Mesothelial cell of epicardium (in vitro differentiated cells): ENCODE measurements around the gene CYTH3. TPM values are rescaled to one million over a fixed set of nuclear protein-coding genes. Genes with fewer than 3 reads are reported as not detected.

Source experiments
- DNase-seq, 2 experiments: peaks; one replicate each; pipeline ENCODE4 v3.0.0; 2021; ENCODE audit warnings: low spot score in 2 of 2; ENCODE audit not compliant: unreplicated experiment in 2 of 2
- H3K27ac Mint-ChIP-seq: 2 replicates; pipeline ENCODE4 v1.8.0; 2021; ENCODE audit warnings: mixed read lengths
- H3K27me3 Mint-ChIP-seq: 2 replicates; pipeline ENCODE4 v1.8.0; 2021; ENCODE audit warnings: low read depth, mixed read lengths
- H3K36me3 Mint-ChIP-seq: 2 replicates; pipeline ENCODE4 v1.8.0; 2021; ENCODE audit warnings: mixed read lengths
- H3K4me1 Mint-ChIP-seq: 2 replicates; pipeline ENCODE4 v1.8.0; 2021; ENCODE audit warnings: mixed read lengths
- H3K4me3 Mint-ChIP-seq: 2 replicates; pipeline ENCODE4 v1.8.0; 2021; ENCODE audit warnings: mild to moderate bottlenecking, moderate library complexity, mixed read lengths
- H3K9me3 Mint-ChIP-seq: 2 replicates; pipeline ENCODE4 v1.8.0; 2021; ENCODE audit warnings: mixed read lengths
- total RNA-seq: library from RNA; stranded (reverse); gene quantifications from 3 replicates; pipeline ENCODE4 v1.2.1, GENCODE V29; 2021
- TF ChIP-seq, protein P1 (sequence below): fragments of 200-600 bp; sonication (generic); IDR thresholded peaks from one replicate; pipeline ENCODE4 v1.5.0; 2021; ENCODE audit warnings: antibody characterized with exemption; ENCODE audit not compliant: unreplicated experiment

The CYTH3 gene
- total RNA-seq, 1 donor from 2014 or later, result 29.2 TPM

GRCh38 chr7:6157685-6158423 lies 114.6 kb downstream of the CYTH3 start:
- H3K27ac Mint-ChIP-seq, result no peak overlapping the region
- H3K4me3 Mint-ChIP-seq, result no peak overlapping the region
- no peak for DNase-seq
- no peaks in the 10 kb centered on the region for H3K9me3 Mint-ChIP-seq
- peaks cover 7% of the 10 kb centered on the region for H3K4me1 Mint-ChIP-seq
- peaks cover 27% of the 10 kb centered on the region for H3K36me3 Mint-ChIP-seq
- TF ChIP-seq, protein P1, sequence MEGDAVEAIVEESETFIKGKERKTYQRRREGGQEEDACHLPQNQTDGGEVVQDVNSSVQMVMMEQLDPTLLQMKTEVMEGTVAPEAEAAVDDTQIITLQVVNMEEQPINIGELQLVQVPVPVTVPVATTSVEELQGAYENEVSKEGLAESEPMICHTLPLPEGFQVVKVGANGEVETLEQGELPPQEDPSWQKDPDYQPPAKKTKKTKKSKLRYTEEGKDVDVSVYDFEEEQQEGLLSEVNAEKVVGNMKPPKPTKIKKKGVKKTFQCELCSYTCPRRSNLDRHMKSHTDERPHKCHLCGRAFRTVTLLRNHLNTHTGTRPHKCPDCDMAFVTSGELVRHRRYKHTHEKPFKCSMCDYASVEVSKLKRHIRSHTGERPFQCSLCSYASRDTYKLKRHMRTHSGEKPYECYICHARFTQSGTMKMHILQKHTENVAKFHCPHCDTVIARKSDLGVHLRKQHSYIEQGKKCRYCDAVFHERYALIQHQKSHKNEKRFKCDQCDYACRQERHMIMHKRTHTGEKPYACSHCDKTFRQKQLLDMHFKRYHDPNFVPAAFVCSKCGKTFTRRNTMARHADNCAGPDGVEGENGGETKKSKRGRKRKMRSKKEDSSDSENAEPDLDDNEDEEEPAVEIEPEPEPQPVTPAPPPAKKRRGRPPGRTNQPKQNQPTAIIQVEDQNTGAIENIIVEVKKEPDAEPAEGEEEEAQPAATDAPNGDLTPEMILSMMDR, result no peak
- no peaks in the 10 kb centered on the region for H3K27me3 Mint-ChIP-seq

GRCh38 chr7:6156734-6157133 lies 115.7 kb downstream of the CYTH3 start:
- Mint-ChIP-seq H3K4me3 (no peak overlapping the region), H3K27ac (no peak overlapping the region), H3K9me3 (no peaks in the 10 kb centered on the region), H3K36me3 (peaks cover 35% of the 10 kb centered on the region), H3K4me1 (peaks cover 7% of the 10 kb centered on the region), H3K27me3 (no peaks in the 10 kb centered on the region)
- DNase-seq, result no peak
- TF ChIP-seq, protein P1, result no peak

DNA sequence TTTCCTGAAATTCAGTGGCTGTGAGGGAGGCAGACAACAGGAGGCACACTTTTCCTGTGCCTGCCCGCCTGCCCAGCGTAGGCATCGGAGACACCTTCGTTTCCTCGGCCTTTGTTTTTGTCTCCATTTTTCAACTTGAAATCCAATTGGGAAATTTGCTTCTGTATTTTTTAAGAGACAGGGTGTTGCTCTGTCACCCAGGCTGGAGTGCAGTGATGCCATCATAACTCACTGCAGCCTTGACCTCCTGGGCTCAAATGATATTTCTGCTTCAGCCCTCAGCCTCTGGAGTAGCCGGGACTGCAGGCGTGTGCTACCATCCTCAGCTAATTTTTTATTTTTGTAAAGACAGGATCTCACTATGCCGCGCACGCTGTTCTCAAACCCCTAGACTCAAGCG lies 116.8 kb downstream of the CYTH3 start:
- Mint-ChIP-seq H3K36me3 (peaks cover 42% of the 10 kb centered on the region), H3K4me3 (no peak overlapping the region), H3K27me3 (no peaks in the 10 kb centered on the region), H3K9me3 (no peaks in the 10 kb centered on the region), H3K27ac (no peak overlapping the region), H3K4me1 (peaks cover 6% of the 10 kb centered on the region)
- no peak for DNase-seq
- TF ChIP-seq, protein P1, result no peak

GRCh38 chr7:6154542-6155404 lies 117.7 kb downstream of the CYTH3 start:
- TF ChIP-seq, protein P1, result no peak
- Mint-ChIP-seq H3K4me3 (no peak overlapping the region), H3K4me1 (no peaks in the 10 kb centered on the region), H3K36me3 (peaks cover 47% of the 10 kb centered on the region), H3K9me3 (no peaks in the 10 kb centered on the region), H3K27me3 (no peaks in the 10 kb centered on the region), H3K27ac (no peak overlapping the region)
- no peak for DNase-seq

DNA sequence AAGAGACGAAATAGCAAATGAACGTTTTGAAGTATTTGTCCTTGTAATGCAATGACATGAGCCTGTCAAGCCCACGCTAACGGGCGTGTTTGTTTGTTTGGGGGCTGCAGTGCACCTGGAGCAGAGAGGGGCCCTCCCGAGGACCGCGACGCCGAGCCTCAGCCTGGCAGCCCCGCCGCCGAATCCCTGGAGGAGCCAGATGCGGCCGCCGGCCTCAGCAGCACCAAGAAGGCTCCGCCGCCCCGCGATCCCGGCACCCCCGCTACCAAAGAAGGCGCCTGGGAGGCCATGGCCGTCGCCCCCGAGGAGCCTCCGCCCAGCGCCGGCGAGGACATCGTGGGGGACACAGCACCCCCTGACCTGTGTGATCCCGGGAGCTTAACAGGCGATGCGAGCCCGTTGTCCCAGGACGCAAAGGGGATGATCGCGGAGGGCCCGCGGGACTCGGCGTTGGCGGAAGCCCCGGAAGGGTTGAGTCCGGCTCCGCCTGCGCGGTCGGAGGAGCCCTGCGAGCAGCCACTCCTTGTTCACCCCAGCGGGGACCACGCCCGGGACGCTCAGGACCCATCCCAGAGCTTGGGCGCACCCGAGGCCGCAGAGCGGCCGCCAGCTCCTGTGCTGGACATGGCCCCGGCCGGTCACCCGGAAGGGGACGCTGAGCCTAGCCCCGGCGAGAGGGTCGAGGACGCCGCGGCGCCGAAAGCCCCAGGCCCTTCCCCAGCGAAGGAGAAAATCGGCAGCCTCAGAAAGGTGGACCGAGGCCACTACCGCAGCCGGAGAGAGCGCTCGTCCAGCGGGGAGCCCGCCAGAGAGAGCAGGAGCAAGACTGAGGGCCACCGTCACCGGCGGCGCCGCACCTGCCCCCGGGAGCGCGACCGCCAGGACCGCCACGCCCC lies 118.5 kb downstream of the CYTH3 start:
- no peak overlapping the region for H3K4me3 Mint-ChIP-seq
- no peaks in the 10 kb centered on the region for H3K9me3 Mint-ChIP-seq
- no peaks in the 10 kb centered on the region for H3K27me3 Mint-ChIP-seq
- TF ChIP-seq, protein P1, result no peak
- H3K4me1 Mint-ChIP-seq, result peaks cover 4% of the 10 kb centered on the region
- H3K36me3 Mint-ChIP-seq, result peaks cover 52% of the 10 kb centered on the region
- no peak overlapping the region for H3K27ac Mint-ChIP-seq
- DNase-seq, result no peak
